ENCODE measurements around the gene PLIN4. TPM values are rescaled to one million over a fixed set of nuclear protein-coding genes. Genes with fewer than 3 reads are reported as not detected.

The PLIN4 gene
- total and polyA plus RNA-seq, 8 donors: 3.5 to 64.7 (median 11.3) TPM

DNA sequence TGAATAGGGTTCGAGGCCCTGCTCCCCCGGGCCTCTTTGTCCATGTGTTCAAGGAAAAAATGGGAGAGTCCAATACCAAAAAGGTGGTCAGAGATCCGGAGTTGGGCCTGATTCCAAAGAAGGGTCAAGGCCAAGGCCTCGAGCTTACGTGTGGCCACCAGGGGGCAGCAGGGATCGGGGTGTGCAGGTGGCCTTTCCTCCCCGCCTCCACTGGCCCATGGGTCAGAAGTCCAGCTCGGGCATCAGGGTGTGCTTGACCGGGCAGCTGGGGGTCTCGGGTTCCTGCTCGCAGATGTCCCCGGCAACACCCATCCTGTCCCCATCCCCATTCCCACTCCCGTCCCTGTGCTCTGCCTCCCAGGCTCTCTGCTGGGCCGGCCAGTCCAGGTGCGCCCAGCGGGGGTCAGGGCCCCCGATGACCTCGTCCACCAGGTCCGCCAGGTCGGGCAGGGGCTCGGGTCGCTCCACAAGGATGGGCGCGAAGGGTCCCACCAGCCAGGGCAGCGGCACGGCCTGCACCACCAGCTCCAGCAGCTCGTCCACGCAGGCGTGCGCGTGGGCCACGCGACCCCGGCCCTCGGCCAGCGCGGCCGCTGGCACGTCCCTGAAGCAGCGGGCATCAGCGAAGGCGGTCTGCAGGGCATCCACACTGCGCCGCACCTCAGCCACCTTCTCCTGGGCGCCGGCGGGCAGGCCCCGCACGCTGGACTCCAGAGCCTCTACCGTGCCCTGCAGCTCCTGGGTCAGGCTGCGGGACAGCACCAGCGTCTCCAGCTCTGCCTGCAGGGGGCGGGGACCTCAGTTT is 5.2 kb upstream of the PLIN4 start:
- TF ChIP-seq CTCF (IDR thresholded peaks at IDR 0.05): peak in 5 of 7 experiments; percentile 22 to 64 (median 46)
- no peak for TF ChIP-seq POLR2AphosphoS5 (IDR thresholded peaks at IDR 0.05)
- TF ChIP-seq POLR2A (IDR thresholded peaks at IDR 0.05): no peak
- no peak overlapping the region for H3K4me3 ChIP-seq
- peak; percentile 55 to 69 for DNase-seq
- H3K36me3 ChIP-seq: no peaks in the 10 kb centered on the region
- intact Hi-C loops (cut with DNase I; ENCODE audit: low total_unique reads): no loop called here
- H3K9me3 ChIP-seq: no peaks in the 10 kb centered on the region
- H3K27me3 ChIP-seq: peaks cover 0 to 5% (median 0%) of the 10 kb centered on the region in 3 donors
- 31 to 77% (median 73%) methylated on average over 2 to 53 of the region's 53 CpGs for WGBS, 5 donors
- no peak overlapping the region for H3K27ac ChIP-seq
- H3K4me1 ChIP-seq: peaks cover 8 to 21% (median 15%) of the 10 kb centered on the region in 4 donors

GRCh38 chr19:4522291-4523002 is 4.2 kb upstream of the PLIN4 start:
- no peak overlapping the region for H3K4me3 ChIP-seq
- WGBS, 5 donors: 88 to 95% (median 91%) methylated on average over 13 to 15 of the region's 15 CpGs
- H3K27me3 ChIP-seq: peaks cover 0 to 5% (median 0%) of the 10 kb centered on the region in 3 donors
- H3K9me3 ChIP-seq: no peaks in the 10 kb centered on the region
- H3K36me3 ChIP-seq: no peaks in the 10 kb centered on the region
- no peak overlapping the region for H3K27ac ChIP-seq
- intact Hi-C loops (cut with DNase I; ENCODE audit: low total_unique reads): no loop called here
- TF ChIP-seq POLR2AphosphoS5 (IDR thresholded peaks at IDR 0.05) (no peak), EP300 (IDR thresholded peaks at IDR 0.05) (no peak), CTCF (IDR thresholded peaks at IDR 0.05) (no peak), POLR2A (IDR thresholded peaks at IDR 0.05) (no peak)
- no peak for DNase-seq
- H3K4me1 ChIP-seq: peaks cover 13 to 30% (median 23%) of the 10 kb centered on the region in 4 donors

GRCh38 chr19:4521888-4522242 is 3.6 kb upstream of the PLIN4 start:
- TF ChIP-seq POLR2A (IDR thresholded peaks at IDR 0.05): no peak
- no peak for TF ChIP-seq EP300 (IDR thresholded peaks at IDR 0.05)
- no peak overlapping the region for H3K4me3 ChIP-seq
- intact Hi-C loops (cut with DNase I; ENCODE audit: low total_unique reads): no loop called here
- DNase-seq: no peak
- WGBS, 5 donors: 87 to 93% (median 91%) methylated on average over 5 of the region's 5 CpGs
- peaks cover 0 to 10% (median 0%) of the 10 kb centered on the region in 3 donors for H3K27me3 ChIP-seq
- H3K4me1 ChIP-seq: peaks cover 13 to 32% (median 24%) of the 10 kb centered on the region in 4 donors
- H3K9me3 ChIP-seq: no peaks in the 10 kb centered on the region
- peak overlapping the region in 1 of 5 donors; percentile 89 for H3K27ac ChIP-seq
- H3K36me3 ChIP-seq: no peaks in the 10 kb centered on the region

DNA sequence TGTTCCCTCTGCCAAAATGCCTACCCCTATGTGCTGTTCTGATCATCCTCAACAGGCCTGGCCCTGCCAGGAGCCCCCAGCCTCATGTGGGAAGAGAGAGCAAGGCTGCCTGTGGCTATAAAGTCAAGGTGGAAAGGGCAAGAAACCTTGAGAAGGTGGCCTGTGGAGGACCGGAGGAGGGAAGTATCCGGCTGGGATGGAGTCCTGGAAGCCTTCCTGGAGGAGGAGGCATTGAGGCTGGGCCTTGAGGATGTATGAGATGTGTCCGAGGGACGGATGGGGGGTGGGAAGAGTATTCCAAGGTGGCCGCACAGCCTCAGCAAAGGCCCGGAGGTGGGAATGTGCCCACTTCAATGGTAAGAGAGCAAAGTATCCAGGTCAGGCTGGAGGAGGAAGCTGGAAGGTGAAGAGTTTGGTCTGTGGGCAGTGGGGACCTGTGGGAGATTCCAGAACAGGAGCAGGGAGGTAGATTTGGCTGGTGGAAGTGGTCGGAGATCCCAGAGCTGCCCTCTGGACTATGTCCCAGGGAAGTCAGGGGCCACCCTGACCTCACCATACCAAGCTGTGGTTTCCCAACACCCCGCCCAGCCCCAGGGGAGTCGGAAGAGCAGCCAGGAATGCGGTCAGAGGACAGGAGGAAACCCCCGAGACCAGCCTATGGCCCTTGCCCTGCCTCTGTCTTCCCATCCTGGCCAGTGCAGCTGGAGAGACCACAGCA is 3.0 kb upstream of the PLIN4 start:
- H3K9me3 ChIP-seq: no peaks in the 10 kb centered on the region
- TF ChIP-seq EP300 (IDR thresholded peaks at IDR 0.05): no peak
- peaks cover 0 to 13% (median 0%) of the 10 kb centered on the region in 3 donors for H3K27me3 ChIP-seq
- DNase-seq: no peak
- intact Hi-C loops (cut with DNase I; ENCODE audit: low total_unique reads): no loop called here
- H3K36me3 ChIP-seq: peaks cover 0 to 2% (median 0%) of the 10 kb centered on the region in 4 donors
- peaks cover 17 to 37% (median 27%) of the 10 kb centered on the region in 4 donors for H3K4me1 ChIP-seq
- H3K27ac ChIP-seq: peak overlapping the region in 1 of 5 donors; percentile 89
- 78 to 91% (median 80%) methylated on average over 8 to 11 of the region's 11 CpGs for WGBS, 5 donors
- no peak overlapping the region for H3K4me3 ChIP-seq

Measured in stomach (tissue), 9 donors.